Suprapubic skin (tissue), 4 donors: ENCODE results near the gene DSC2.

ENCODE experiments used
- CTCF ChIP-seq, 2 donors: fragments of 200-600 bp in 1 of 2; fragments of 450-650 bp in 1 of 2; sonication (generic) in 1 of 2; IDR thresholded peaks; one replicate each; pipeline ENCODE4 v1.5.1; 2016 to 2019; ENCODE audit warnings: antibody characterized with exemption in 2 of 2, mild to moderate bottlenecking in 1 of 2, moderate library complexity in 1 of 2
- EP300 ChIP-seq: sonication (generic); formaldehyde crosslinking; IDR thresholded peaks from one replicate; pipeline ENCODE4 v1.6.1; 2017; ENCODE audit warnings: antibody characterized with exemption
- POLR2A ChIP-seq, 2 donors: fragments of 450-650 bp; IDR thresholded peaks; one replicate each; pipeline ENCODE4 v1.6.1; 2017; ENCODE audit warnings: antibody characterized with exemption in 2 of 2, mild to moderate bottlenecking in 2 of 2, moderate library complexity in 2 of 2
- POLR2AphosphoS5 ChIP-seq, 3 donors: sonication (generic); formaldehyde crosslinking; IDR thresholded peaks; one replicate each; pipeline ENCODE4 v1.6.1; 2017; ENCODE audit warnings: antibody characterized with exemption in 3 of 3

GRCh38 chr18:31104444-31104843, 2.2 kb upstream of the DSC2 start:
- TF ChIP-seq POLR2A (IDR thresholded peaks at IDR 0.05) (no peak), CTCF (IDR thresholded peaks at IDR 0.05) (no peak), EP300 (no peak), POLR2AphosphoS5 (IDR thresholded peaks at IDR 0.05) (no peak)
